Measurements from ENCODE around the gene CHRM5.

Gene CHRM5

GRCh38 chr15:34111488-34111887, 143.2 kb downstream of the CHRM5 start:
- no peak for TF ChIP-seq CTCF (IDR thresholded peaks at IDR 0.05; ENCODE audit: low read depth, low read length)
- in situ Hi-C loops (cut with HindIII; ENCODE audit: low sequenced_read_pairs), result no loop called here
- no peak for DNase-seq (ENCODE audit: low read depth, low spot score)
- H3K4me3 ChIP-seq (ENCODE audit: low read depth, low read length), result no peak overlapping the region

DNA sequence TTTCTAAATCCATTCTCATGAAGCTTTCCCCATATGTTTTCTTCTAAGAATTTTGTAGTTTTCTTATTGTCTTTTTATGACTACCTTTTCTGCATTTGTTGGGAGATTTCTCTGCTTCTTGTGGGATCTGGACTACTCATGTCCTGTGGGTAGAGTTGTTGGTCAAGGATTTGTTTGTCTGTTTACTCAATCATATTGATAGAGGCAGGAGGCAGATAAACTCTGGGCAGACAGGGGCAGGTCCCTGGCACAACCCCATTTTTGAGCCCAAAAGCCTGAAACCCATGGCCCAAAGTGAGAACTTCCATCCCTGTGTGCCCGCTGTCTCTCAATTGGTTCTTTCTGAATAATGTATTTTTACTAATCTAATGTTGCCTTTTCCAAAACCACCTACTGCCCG, 145.9 kb downstream of the CHRM5 start:
- H3K4me3 ChIP-seq (ENCODE audit: low read depth, low read length), result no peak overlapping the region
- DNase-seq (ENCODE audit: low read depth, low spot score), result no peak
- TF ChIP-seq CTCF (IDR thresholded peaks at IDR 0.05; ENCODE audit: low read depth, low read length), result no peak
- in situ Hi-C loops (cut with HindIII; ENCODE audit: low sequenced_read_pairs), result no loop called here

GRCh38 chr15:34114739-34115138, 146.4 kb downstream of the CHRM5 start:
- no peak for DNase-seq (ENCODE audit: low read depth, low spot score)
- in situ Hi-C loops (cut with HindIII; ENCODE audit: low sequenced_read_pairs), result no loop called here
- TF ChIP-seq CTCF (IDR thresholded peaks at IDR 0.05; ENCODE audit: low read depth, low read length), result no peak
- H3K4me3 ChIP-seq (ENCODE audit: low read depth, low read length), result no peak overlapping the region

DNA sequence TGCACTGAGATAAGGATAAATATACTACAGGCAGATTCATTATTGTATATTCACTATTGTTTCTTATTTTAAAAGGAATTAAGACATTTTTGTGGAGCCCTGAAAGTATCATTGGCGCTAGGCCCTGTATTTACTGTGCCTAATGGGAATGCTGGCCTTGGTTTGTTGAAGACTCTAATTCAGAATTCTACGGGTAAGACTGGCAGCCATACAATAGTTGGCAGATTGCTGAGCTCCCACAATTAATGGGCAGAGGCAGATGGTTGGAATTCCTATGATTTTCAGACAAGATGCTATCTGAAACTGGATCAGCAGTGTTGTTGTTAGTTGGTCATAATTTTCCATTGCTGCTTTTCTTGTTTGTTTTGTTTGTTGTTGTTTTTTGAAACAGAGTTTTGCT, 148.3 kb downstream of the CHRM5 start:
- no peak for TF ChIP-seq CTCF (IDR thresholded peaks at IDR 0.05; ENCODE audit: low read depth, low read length)
- in situ Hi-C loops (cut with HindIII; ENCODE audit: low sequenced_read_pairs), result no loop called here
- no peak for DNase-seq (ENCODE audit: low read depth, low spot score)
- no peak overlapping the region for H3K4me3 ChIP-seq (ENCODE audit: low read depth, low read length)

Measured in astrocyte of the spinal cord (primary cell).